Endodermal cell (in vitro differentiated cells): ENCODE data around the gene NINJ1. TPM values are rescaled to one million over a fixed set of nuclear protein-coding genes. Genes with fewer than 3 reads are reported as not detected.

Experiments used
- DNase-seq: peaks from one replicate; pipeline ENCODE4 v3.0.0-alpha.2; 2017
- H3K27ac ChIP-seq: 2 replicates; pipeline ENCODE4 v1.5.1; 2013; ENCODE audit warnings: mild to moderate bottlenecking, low read depth, low read length, moderate library complexity
- H3K27me3 ChIP-seq: 2 replicates; pipeline ENCODE4 v1.6.1; 2013; ENCODE audit warnings: mild to moderate bottlenecking, low read length, moderate library complexity; ENCODE audit not compliant: insufficient read depth, control insufficient read depth, poor library complexity, severe bottlenecking
- H3K36me3 ChIP-seq: 2 replicates; pipeline ENCODE4 v1.7.0; 2013; ENCODE audit warnings: mild to moderate bottlenecking, low read length, moderate library complexity; ENCODE audit not compliant: control insufficient read depth, insufficient read depth
- H3K4me1 ChIP-seq: one replicate; pipeline ENCODE4 v1.7.0; 2013; ENCODE audit warnings: low read length; ENCODE audit not compliant: control insufficient read depth, insufficient read depth
- H3K4me3 ChIP-seq: 2 replicates; pipeline ENCODE4 v1.5.1; 2013; ENCODE audit warnings: mild to moderate bottlenecking, low read length, moderate library complexity
- H3K9ac ChIP-seq: 2 replicates; pipeline ENCODE4 v1.6.1; 2013; ENCODE audit warnings: mild to moderate bottlenecking, low read length, moderate library complexity; ENCODE audit not compliant: poor library complexity, severe bottlenecking; ENCODE audit errors: extremely low read depth
- H3K9me3 ChIP-seq: 2 replicates; pipeline ENCODE4 v1.6.1; 2013; ENCODE audit warnings: mild to moderate bottlenecking, low read length, moderate library complexity; ENCODE audit not compliant: control insufficient read depth
- H3K27ac Mint-ChIP-seq: 2 replicates; pipeline ENCODE4 v1.8.0; 2020; ENCODE audit warnings: mixed read lengths
- H3K27me3 Mint-ChIP-seq: 2 replicates; pipeline ENCODE4 v1.8.0; 2021; ENCODE audit warnings: mild to moderate bottlenecking, mixed read lengths; ENCODE audit not compliant: insufficient read depth
- H3K36me3 Mint-ChIP-seq: 2 replicates; pipeline ENCODE4 v1.8.0; 2020; ENCODE audit warnings: low read depth, mixed read lengths
- H3K4me1 Mint-ChIP-seq: 2 replicates; pipeline ENCODE4 v1.8.0; 2020; ENCODE audit warnings: mixed read lengths
- H3K4me3 Mint-ChIP-seq: 2 replicates; pipeline ENCODE4 v1.8.0; 2020; ENCODE audit warnings: mild to moderate bottlenecking, moderate library complexity, mixed read lengths
- H3K9me3 Mint-ChIP-seq: 2 replicates; pipeline ENCODE4 v1.8.0; 2020; ENCODE audit warnings: mild to moderate bottlenecking, mixed read lengths
- WGBS, 2 experiments: methylation state at CpG; one replicate each; pipeline versions ENCODE4 v1.1.5 to v1.1.7; 2013; ENCODE audit warnings: missing lambda C conversion rate in 2 of 2, mixed read lengths in 1 of 2; ENCODE audit not compliant: insufficient coverage in 1 of 2, insufficient read length in 1 of 2; 5-methylcytosine and 5-hydroxymethylcytosine counted together
- total RNA-seq, 2 donors: library from RNA; stranded (reverse); fragmentation: NEBNext Ultra II Directional in 1 of 2; extraction: Animal tissue kit (Norgen Biotek cat#: 25700) in 1 of 2; gene quantifications; 2 replicates in 1 of 2; 3 replicates in 1 of 2; pipeline ENCODE4 v1.2.1, GENCODE V29; 2021
- TF ChIP-seq, protein P1 (sequence below): fragments of 200-600 bp; sonication (generic); conservative IDR thresholded peaks from 2 replicates; pipeline ENCODE4 v1.5.0; 2021; ENCODE audit warnings: antibody characterized with exemption, mild to moderate bottlenecking

Gene NINJ1
- total RNA-seq, 2 donors from 2014 or later, result 24.2 to 32.0 TPM

DNA sequence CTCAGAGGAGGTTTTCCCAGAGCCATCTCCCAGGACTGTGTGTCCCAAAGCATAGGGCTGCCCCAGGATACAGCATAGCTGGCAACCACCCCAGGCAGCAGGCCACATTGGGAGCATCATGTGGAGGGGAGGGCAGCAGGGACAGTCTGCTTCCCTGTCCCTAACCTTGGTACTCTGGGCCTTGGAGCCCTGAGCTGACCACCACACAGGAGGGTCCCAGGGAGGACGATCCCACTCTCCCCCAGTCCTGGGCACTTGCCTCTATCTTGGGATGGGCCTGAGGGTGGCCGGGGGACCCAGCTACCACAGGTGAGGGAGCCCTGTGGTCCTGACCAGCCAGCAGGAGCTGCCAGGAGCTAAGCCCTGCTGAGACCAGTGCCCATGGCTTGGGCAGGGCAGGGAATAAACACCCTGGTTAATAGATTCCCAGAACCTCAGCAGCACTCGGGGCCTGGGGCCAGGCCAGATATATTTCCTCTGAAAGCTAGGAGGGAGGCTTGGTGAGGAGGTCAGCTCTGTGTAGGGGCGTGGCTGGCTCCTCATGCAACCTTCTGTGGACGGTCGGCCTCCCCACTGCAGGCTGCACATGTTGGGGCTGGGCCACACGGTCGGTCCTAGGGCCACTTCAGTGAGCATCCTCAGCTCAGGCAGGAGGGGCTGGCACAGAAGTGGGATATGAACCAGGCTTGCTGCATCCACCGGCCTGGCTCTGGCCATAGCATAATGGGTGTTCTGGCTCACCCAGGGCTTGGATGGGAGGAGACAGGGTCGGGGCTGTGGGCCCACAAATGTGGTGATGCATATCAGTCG is 4.2 kb downstream of the NINJ1 start:
- H3K4me1 ChIP-seq, result peaks cover 8% of the 10 kb centered on the region
- 87 to 95% methylated on average over 6 to 11 of the region's 11 CpGs for WGBS, 2 experiments
- TF ChIP-seq, protein P1, sequence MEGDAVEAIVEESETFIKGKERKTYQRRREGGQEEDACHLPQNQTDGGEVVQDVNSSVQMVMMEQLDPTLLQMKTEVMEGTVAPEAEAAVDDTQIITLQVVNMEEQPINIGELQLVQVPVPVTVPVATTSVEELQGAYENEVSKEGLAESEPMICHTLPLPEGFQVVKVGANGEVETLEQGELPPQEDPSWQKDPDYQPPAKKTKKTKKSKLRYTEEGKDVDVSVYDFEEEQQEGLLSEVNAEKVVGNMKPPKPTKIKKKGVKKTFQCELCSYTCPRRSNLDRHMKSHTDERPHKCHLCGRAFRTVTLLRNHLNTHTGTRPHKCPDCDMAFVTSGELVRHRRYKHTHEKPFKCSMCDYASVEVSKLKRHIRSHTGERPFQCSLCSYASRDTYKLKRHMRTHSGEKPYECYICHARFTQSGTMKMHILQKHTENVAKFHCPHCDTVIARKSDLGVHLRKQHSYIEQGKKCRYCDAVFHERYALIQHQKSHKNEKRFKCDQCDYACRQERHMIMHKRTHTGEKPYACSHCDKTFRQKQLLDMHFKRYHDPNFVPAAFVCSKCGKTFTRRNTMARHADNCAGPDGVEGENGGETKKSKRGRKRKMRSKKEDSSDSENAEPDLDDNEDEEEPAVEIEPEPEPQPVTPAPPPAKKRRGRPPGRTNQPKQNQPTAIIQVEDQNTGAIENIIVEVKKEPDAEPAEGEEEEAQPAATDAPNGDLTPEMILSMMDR, result no peak
- H3K36me3 Mint-ChIP-seq, result peaks cover 10% of the 10 kb centered on the region
- peaks cover 3% of the 10 kb centered on the region for H3K27me3 ChIP-seq
- no peak overlapping the region for H3K27ac ChIP-seq
- no peak overlapping the region for H3K4me3 ChIP-seq
- H3K36me3 ChIP-seq, result no peaks in the 10 kb centered on the region
- peak; percentile 37 for DNase-seq
- no peaks in the 10 kb centered on the region for H3K9me3 ChIP-seq
- H3K27ac Mint-ChIP-seq, result no peak overlapping the region
- H3K9me3 Mint-ChIP-seq, result no peaks in the 10 kb centered on the region
- H3K4me1 Mint-ChIP-seq, result peaks cover 15% of the 10 kb centered on the region
- H3K27me3 Mint-ChIP-seq, result peaks cover 4% of the 10 kb centered on the region
- H3K4me3 Mint-ChIP-seq, result no peak overlapping the region
- no peak overlapping the region for H3K9ac ChIP-seq

DNA sequence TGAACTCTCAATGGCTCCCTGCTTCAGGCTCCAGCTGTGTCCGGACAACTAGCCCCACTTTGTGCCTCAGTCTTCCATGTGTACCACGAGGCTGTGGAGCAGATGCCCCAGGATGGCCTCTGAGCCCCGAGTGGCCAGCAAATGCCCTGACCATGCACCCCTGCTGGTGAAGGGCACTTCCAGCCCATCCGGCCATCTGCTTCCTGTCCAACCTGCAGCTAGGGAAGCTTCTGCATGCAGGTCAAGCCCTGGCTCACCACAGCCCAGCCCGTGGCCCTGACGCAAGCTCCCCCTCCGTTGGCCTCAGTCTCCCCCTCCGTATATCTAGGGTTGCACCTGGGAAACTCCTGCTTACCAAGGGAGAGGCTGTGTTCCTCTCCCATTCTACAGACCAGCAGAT is 4.8 kb downstream of the NINJ1 start:
- Histone ChIP-seq H3K9me3 (no peaks in the 10 kb centered on the region), H3K4me3 (no peak overlapping the region), H3K9ac (no peak overlapping the region), H3K27me3 (no peaks in the 10 kb centered on the region), H3K36me3 (no peaks in the 10 kb centered on the region), H3K4me1 (peaks cover 8% of the 10 kb centered on the region), H3K27ac (no peak overlapping the region)
- Mint-ChIP-seq H3K9me3 (no peaks in the 10 kb centered on the region), H3K27me3 (no peaks in the 10 kb centered on the region), H3K36me3 (peaks cover 14% of the 10 kb centered on the region), H3K27ac (no peak overlapping the region), H3K4me3 (no peak overlapping the region), H3K4me1 (peaks cover 15% of the 10 kb centered on the region)
- DNase-seq, result peak; percentile 44
- TF ChIP-seq, protein P1, result no peak
- WGBS, 2 experiments, result 94 to 100% methylated on average over 3 to 8 of the region's 8 CpGs

DNA sequence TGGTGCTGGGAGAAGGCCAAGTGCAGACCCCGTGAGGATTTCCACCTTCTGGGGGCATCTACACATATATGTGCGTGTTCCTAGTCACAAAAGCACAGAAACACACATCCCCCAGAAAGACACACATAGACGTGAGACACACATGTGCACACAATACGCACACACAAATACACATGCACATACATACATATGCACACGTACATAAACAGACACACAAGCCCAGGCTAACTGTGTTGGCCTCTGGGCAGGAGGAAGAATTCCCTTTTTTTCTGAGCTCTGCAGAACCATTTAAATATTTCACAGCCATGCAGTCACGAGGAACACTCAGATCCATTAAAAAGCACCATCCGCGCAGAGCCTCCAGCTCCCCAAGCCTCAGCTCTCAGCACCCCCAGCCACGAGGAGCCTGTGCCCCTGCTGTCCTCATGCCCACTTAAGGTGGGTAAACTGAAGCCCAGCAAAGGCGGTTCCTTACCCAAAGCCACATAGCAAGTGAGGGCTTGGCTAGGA is 5.3 kb downstream of the NINJ1 start:
- Histone ChIP-seq H3K4me3 (no peak overlapping the region), H3K27ac (no peak overlapping the region), H3K4me1 (peaks cover 8% of the 10 kb centered on the region), H3K36me3 (no peaks in the 10 kb centered on the region), H3K27me3 (no peaks in the 10 kb centered on the region), H3K9ac (no peak overlapping the region), H3K9me3 (no peaks in the 10 kb centered on the region)
- no peaks in the 10 kb centered on the region for H3K9me3 Mint-ChIP-seq
- no peak overlapping the region for H3K27ac Mint-ChIP-seq
- no peaks in the 10 kb centered on the region for H3K27me3 Mint-ChIP-seq
- peaks cover 14% of the 10 kb centered on the region for H3K36me3 Mint-ChIP-seq
- TF ChIP-seq, protein P1, result no peak
- DNase-seq, result peak; percentile 31
- H3K4me1 Mint-ChIP-seq, result peaks cover 15% of the 10 kb centered on the region
- no peak overlapping the region for H3K4me3 Mint-ChIP-seq
- 94 to 100% methylated on average over 6 to 10 of the region's 10 CpGs for WGBS, 2 experiments
